Fibroblast of the conjunctiva (primary cell): ENCODE data around the gene DLGAP1.
"Not testable (repeated sequence)": the region's sequence is repeated elsewhere in the genome, so short reads cannot be mapped to it uniquely, and the experiment has no call there.

Experiments
- DNase-seq: peaks from one replicate; pipeline ENCODE4 v3.0.0-alpha.2; 2010; ENCODE audit warnings: low read depth

The DLGAP1 gene

GRCh38 chr18:3716116-3716660 is 738.9 kb downstream of the DLGAP1 start:
- no peak for DNase-seq

GRCh38 chr18:3715231-3716080 is 739.7 kb downstream of the DLGAP1 start:
- no peak for DNase-seq

- no peak for DNase-seq
Measured at GRCh38 chr18:3713708-3714107, 741.4 kb downstream of the DLGAP1 start.

- DNase-seq: no peak
Measured at GRCh38 chr18:3713166-3713565, 741.9 kb downstream of the DLGAP1 start.

- DNase-seq: no peak
Measured at GRCh38 chr18:3712491-3712890, 742.6 kb downstream of the DLGAP1 start.

GRCh38 chr18:3710712-3711301 is 744.3 kb downstream of the DLGAP1 start:
- DNase-seq: no peak

GRCh38 chr18:3709205-3709604 is 745.9 kb downstream of the DLGAP1 start:
- DNase-seq: no peak

- DNase-seq: no peak
Measured at GRCh38 chr18:3706279-3707097, 748.6 kb downstream of the DLGAP1 start.

GRCh38 chr18:3704556-3705344 is 750.4 kb downstream of the DLGAP1 start:
- DNase-seq: no peak

DNA sequence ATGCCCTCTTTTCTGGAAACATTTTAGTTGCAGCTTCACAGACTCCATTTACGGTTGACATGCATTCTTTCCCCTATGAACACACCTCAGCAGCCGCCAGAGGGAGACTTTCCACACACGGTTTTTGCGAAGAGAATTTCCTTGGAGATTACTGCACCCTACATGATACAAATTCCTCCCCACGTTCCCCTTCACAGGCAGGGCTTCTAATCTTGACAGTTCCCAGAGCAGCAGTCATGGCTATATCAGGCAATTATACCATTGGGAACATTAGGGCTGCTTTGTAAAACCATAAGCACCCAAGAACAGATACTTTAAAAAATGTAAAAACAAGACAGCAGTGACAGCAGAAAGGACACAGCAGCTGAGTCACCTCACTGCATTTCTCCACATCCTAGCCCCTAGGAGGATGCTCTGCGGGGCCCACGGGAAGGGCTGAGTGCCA is 751.4 kb downstream of the DLGAP1 start:
- peak; percentile 28 for DNase-seq

DNA sequence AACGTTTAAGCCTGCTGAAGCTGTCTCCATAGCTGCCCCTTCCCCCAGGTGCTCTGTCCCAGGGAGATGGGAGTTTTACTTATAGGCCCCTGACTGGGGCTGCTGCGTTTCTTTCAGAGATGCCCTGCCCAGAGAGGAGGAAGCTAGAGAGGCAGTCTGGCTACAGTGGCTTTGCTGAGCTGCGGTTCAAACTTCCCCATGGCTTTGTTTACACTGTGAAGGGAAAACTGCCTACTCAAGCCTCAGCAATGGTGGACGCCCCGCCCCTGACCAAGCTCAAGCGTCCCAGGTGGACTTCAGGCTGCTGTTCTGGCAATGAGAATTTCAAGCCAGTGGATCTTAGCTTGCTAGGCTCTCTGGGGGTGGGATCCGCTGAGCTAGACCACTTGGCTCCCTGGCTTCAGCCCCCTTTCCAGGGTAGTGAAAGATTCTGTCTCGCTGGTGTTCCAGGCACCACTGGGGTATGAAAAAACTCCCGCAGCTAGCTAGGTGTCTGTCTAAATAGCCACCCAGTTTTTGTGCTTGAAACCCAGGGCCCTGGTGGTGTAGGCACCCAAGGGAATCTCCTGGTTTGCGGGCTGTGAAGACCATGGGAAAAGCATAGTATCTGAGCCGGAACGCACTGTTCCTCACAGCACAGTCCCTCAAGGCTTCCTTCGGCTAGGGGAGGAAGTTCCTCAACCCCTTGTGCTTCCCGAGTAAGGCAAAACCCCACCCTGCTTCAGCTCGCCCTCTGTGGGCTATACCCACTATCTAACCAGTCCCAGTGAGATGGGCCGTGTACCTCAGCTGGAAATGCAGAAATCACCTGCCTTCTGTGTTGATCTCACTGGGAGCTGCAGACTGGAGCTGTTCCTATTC is 755.2 kb downstream of the DLGAP1 start:
- not testable (repeated sequence) for DNase-seq

DNA sequence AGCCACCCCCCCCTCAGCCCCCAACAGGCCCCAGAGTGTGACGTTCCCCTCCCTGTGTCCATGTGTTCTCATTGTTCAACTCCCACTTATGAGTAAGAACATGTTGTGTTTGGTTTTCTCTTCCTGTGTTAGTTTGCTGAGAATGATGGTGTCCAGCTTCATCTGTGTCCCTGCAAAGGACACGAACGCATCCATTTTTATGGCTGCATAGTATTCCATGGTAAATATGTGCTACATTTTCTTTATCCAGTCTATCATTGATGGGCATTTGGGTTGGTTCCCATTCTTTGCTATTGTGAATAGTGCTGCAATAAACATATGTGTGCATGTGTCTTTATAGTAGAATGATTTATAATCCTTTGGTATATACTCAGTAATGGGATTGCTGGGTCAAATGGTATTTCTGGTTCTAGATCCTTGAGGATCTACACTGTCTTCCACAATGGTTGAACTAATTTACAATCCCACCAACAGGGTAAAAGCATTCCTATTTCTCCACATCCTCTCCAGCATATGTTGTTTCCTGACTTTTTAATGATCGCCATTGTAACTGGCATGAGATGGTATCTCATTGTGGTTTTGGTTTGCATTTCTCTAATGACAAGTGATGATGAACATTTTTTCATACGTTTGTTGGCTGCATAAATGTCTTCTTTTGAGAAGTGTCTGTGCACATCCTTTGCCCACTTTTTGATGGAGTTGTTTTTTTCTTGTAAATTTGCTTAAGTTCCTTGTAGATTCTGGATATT is 760.9 kb downstream of the DLGAP1 start:
- DNase-seq: not testable (repeated sequence)

DNA sequence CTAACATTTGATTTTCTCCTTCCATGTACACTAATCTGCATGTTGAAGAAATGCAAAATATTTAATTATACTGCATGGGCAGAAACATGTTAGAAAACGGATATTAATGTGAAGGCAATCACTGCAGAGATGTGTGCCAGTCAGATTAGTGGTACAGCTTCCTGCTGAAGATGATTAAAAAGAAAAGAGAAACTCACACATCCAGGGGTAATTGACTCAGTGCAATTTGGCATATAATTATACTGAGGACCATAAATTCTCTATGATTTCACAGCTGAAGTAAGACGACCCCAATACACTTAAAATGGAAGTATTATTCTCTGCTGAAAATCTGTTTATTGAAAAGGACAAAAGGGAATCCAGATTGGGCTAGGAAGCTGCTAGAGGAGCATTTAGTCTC is 761.7 kb downstream of the DLGAP1 start:
- no peak for DNase-seq

- DNase-seq: no peak
Measured at GRCh38 chr18:3692691-3693090, 762.4 kb downstream of the DLGAP1 start.

- no peak for DNase-seq
Measured at GRCh38 chr18:3692113-3692621, 762.9 kb downstream of the DLGAP1 start.

GRCh38 chr18:3691705-3692104 is 763.4 kb downstream of the DLGAP1 start:
- DNase-seq: no peak

DNA sequence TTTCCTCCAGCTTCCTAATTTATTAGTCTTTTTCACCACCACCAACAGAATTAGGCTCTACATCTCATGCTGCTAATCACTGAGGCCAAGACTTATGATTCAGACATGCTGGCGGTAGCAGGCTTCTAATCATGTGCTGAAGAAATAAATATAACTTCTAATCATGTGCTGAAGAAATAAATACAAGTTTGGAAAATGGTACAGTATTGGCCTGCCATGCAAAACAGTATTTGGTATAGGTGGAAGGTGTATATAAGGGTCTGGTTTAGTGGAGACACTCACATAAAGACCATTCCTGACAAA is 764.4 kb downstream of the DLGAP1 start:
- DNase-seq: no peak

GRCh38 chr18:3689986-3690763 is 764.9 kb downstream of the DLGAP1 start:
- no peak for DNase-seq

GRCh38 chr18:3689091-3689490 is 766.0 kb downstream of the DLGAP1 start:
- DNase-seq: no peak
